Smooth muscle cell (in vitro differentiated cells): Measurements from ENCODE around the gene MYRFL. TPM values are rescaled to one million over a fixed set of nuclear protein-coding genes. Genes with fewer than 3 reads are reported as not detected.

Experiments used
- DNase-seq: peaks from one replicate; lab custom pipeline; 2025; ENCODE audit not compliant: unreplicated experiment; lab: John Stamatoyannopoulos, UW
- H2AFZ ChIP-seq: fragments of 200-600 bp; sonication (generic); 2 replicates; pipeline ENCODE4 v1.6.0; 2016; ENCODE audit warnings: antibody characterized with exemption, low read depth, mild to moderate bottlenecking
- H3F3A ChIP-seq: fragments of 200-600 bp; sonication (generic); 2 replicates; pipeline ENCODE4 v1.6.0; 2017; ENCODE audit warnings: antibody characterized with exemption, low read depth
- H3K27ac ChIP-seq: fragments of 200-600 bp; sonication (generic); 2 replicates; pipeline ENCODE4 v1.5.1; 2016; ENCODE audit warnings: low read depth, mild to moderate bottlenecking
- H3K27me3 ChIP-seq: fragments of 200-600 bp; sonication (generic); 2 replicates; pipeline ENCODE4 v1.6.1; 2016; ENCODE audit warnings: low read depth, mild to moderate bottlenecking
- H3K36me3 ChIP-seq: fragments of 200-600 bp; sonication (generic); 2 replicates; pipeline ENCODE4 v1.5.1; 2016; ENCODE audit warnings: low read depth
- H3K4me1 ChIP-seq: fragments of 200-600 bp; sonication (generic); 2 replicates; pipeline ENCODE4 v1.5.1; 2016; ENCODE audit warnings: low read depth
- H3K4me2 ChIP-seq: fragments of 200-600 bp; sonication (generic); 2 replicates; pipeline ENCODE4 v1.6.0; 2016; ENCODE audit warnings: mild to moderate bottlenecking
- H3K4me3 ChIP-seq: fragments of 200-600 bp; sonication (generic); 2 replicates; pipeline ENCODE4 v1.5.1; 2016; ENCODE audit warnings: mild to moderate bottlenecking
- H3K79me2 ChIP-seq: fragments of 200-600 bp; sonication (generic); 2 replicates; pipeline ENCODE4 v1.6.0; 2016; ENCODE audit warnings: low read depth, mild to moderate bottlenecking
- H3K9ac ChIP-seq: fragments of 200-600 bp; sonication (generic); 2 replicates; pipeline ENCODE4 v1.6.0; 2016; ENCODE audit warnings: low read depth
- H3K9me3 ChIP-seq: fragments of 200-600 bp; sonication (generic); replicated peaks from 2 replicates; pipeline ENCODE4 v1.5.1; 2016; ENCODE audit warnings: low read depth
- H4K20me1 ChIP-seq: fragments of 200-600 bp; sonication (generic); 2 replicates; pipeline ENCODE4 v1.6.0; 2016; ENCODE audit warnings: low read depth
- CTCF ChIP-seq: fragments of 200-600 bp; sonication (generic); IDR thresholded peaks from 2 replicates; pipeline ENCODE4 v1.5.1; 2017; ENCODE audit warnings: borderline replicate concordance, mild to moderate bottlenecking, antibody characterized with exemption; ENCODE audit not compliant: insufficient read depth, poor library complexity, severe bottlenecking
- WGBS: methylation state at CpG from one replicate; pipeline ENCODE4 v1.1.7; 2016; ENCODE audit warnings: low lambda C conversion rate; 5-methylcytosine and 5-hydroxymethylcytosine counted together
- polyA plus RNA-seq: library from polyadenylated mRNA; unstranded; fragments of >200 nt; fragmentation: Nextera tagmentation; extraction: Ambion mirVana; gene quantifications from 2 replicates; pipeline ENCODE4 v1.2.1, GENCODE V29; 2016
- total RNA-seq: library from RNA; depleted of rRNA; stranded (reverse); fragments of >200 nt; gene quantifications from 2 replicates; pipeline ENCODE4 v1.2.3, GENCODE V29; 2014

MYRFL gene
- total and polyA plus RNA-seq, 2 experiments from 2014 or later, result not detected

GRCh38 chr12:69816082-69816481, 8.9 kb upstream of the MYRFL start:
- no peak for DNase-seq
- no peaks in the 10 kb centered on the region for H4K20me1 ChIP-seq
- H3K4me3 ChIP-seq, result no peak overlapping the region
- H3K9ac ChIP-seq, result no peak overlapping the region
- no peaks in the 10 kb centered on the region for H3K36me3 ChIP-seq
- no peak overlapping the region for H3K4me2 ChIP-seq
- no peaks in the 10 kb centered on the region for H3K79me2 ChIP-seq
- H3K27ac ChIP-seq, result no peak overlapping the region
- no peaks in the 10 kb centered on the region for H3K4me1 ChIP-seq
- no peak for TF ChIP-seq CTCF
- no peaks in the 10 kb centered on the region for H3K27me3 ChIP-seq
- no peaks in the 10 kb centered on the region for H3F3A ChIP-seq
- no peak overlapping the region for H2AFZ ChIP-seq
- H3K9me3 ChIP-seq, result no peaks in the 10 kb centered on the region
- 87% methylated on average over 3 of the region's 3 CpGs for WGBS

DNA sequence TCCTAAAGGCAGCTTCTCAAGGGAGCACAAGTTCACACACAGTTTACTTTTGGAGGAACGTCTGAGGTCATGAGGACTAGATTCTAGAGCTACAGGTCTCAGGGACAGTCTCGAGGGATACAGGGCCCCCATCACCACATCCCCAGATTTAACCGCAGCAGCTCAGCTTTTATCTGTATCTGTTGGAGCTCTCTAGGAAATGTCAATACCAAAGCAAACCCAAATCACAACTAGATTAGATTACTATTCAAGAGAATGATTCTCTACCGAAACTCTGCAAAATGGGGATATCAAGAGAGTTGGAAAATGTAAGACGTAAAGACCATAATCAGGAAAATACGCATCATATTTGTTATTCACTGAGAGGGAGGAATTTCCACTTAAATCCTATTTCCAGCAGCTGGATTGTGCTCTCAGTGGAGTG, 4.0 kb upstream of the MYRFL start:
- Histone ChIP-seq H3K79me2 (no peaks in the 10 kb centered on the region), H3K4me1 (no peaks in the 10 kb centered on the region), H4K20me1 (no peaks in the 10 kb centered on the region), H3K9me3 (no peaks in the 10 kb centered on the region), H3K27me3 (no peaks in the 10 kb centered on the region), H3K4me3 (no peak overlapping the region), H3K9ac (no peak overlapping the region), H3K4me2 (no peak overlapping the region), H3F3A (no peaks in the 10 kb centered on the region), H3K36me3 (no peaks in the 10 kb centered on the region), H2AFZ (no peak overlapping the region), H3K27ac (no peak overlapping the region)
- no peak for DNase-seq
- 72% methylated on average over 6 of the region's 6 CpGs for WGBS
- TF ChIP-seq CTCF, result no peak

GRCh38 chr12:69821456-69822159, 3.4 kb upstream of the MYRFL start:
- Histone ChIP-seq H3K9me3 (no peaks in the 10 kb centered on the region), H3F3A (no peaks in the 10 kb centered on the region), H3K79me2 (no peaks in the 10 kb centered on the region), H4K20me1 (no peaks in the 10 kb centered on the region), H3K27ac (no peak overlapping the region), H3K36me3 (no peaks in the 10 kb centered on the region), H3K4me3 (no peak overlapping the region), H3K4me2 (no peak overlapping the region), H3K9ac (no peak overlapping the region), H2AFZ (no peak overlapping the region), H3K27me3 (no peaks in the 10 kb centered on the region), H3K4me1 (no peaks in the 10 kb centered on the region)
- no peak for TF ChIP-seq CTCF
- 74% methylated on average over 8 of the region's 8 CpGs for WGBS
- no peak for DNase-seq
